Stimulated activated CD8-positive, alpha-beta memory T cell treated with anti-CD3 and anti-CD28 coated beads, Interleukin-15, amount 100 ng/mL, for 1 hour (primary cell): ENCODE data around the gene RPN2.

Source experiments
- DNase-seq: peaks from one replicate; pipeline ENCODE4 v3.0.0-alpha.2; 2020; ENCODE audit warnings: low read depth

RPN2 gene

GRCh38 chr20:37218976-37219375 is 39.8 kb downstream of the RPN2 start:
- DNase-seq = no peak

- DNase-seq = no peak
Observed at GRCh38 chr20:37219751-37220668, 40.9 kb downstream of the RPN2 start.

- no peak for DNase-seq
Observed at GRCh38 chr20:37220731-37221130, 41.6 kb downstream of the RPN2 start.

GRCh38 chr20:37222086-37222485 is 43.0 kb downstream of the RPN2 start:
- no peak for DNase-seq

- DNase-seq = no peak
Observed at GRCh38 chr20:37223053-37223452, 43.9 kb downstream of the RPN2 start.

GRCh38 chr20:37225146-37225545 is 46.0 kb downstream of the RPN2 start:
- DNase-seq = no peak

GRCh38 chr20:37226889-37227288 is 47.8 kb downstream of the RPN2 start:
- DNase-seq = no peak

- no peak for DNase-seq
Observed at GRCh38 chr20:37228082-37228481, 49.0 kb downstream of the RPN2 start.

- DNase-seq = no peak
Observed at GRCh38 chr20:37228656-37229055, 49.5 kb downstream of the RPN2 start.

- DNase-seq = no peak
Observed at GRCh38 chr20:37229357-37229756, 50.2 kb downstream of the RPN2 start.

GRCh38 chr20:37230200-37230599 is 51.1 kb downstream of the RPN2 start:
- DNase-seq = no peak

- no peak for DNase-seq
Observed at GRCh38 chr20:37231947-37232630, 53.0 kb downstream of the RPN2 start.

GRCh38 chr20:37233548-37234253 is 54.6 kb downstream of the RPN2 start:
- DNase-seq = no peak

- DNase-seq = no peak
Observed at GRCh38 chr20:37234254-37234581, 55.1 kb downstream of the RPN2 start.

- no peak for DNase-seq
Observed at GRCh38 chr20:37235065-37235464, 55.9 kb downstream of the RPN2 start.

- no peak for DNase-seq
Observed at GRCh38 chr20:37236462-37236861, 57.3 kb downstream of the RPN2 start.

- no peak for DNase-seq
Observed at GRCh38 chr20:37237656-37238055, 58.5 kb downstream of the RPN2 start.

- DNase-seq = no peak
Observed at GRCh38 chr20:37238426-37238825, 59.3 kb downstream of the RPN2 start.

GRCh38 chr20:37238935-37239451 is 59.9 kb downstream of the RPN2 start:
- no peak for DNase-seq

- DNase-seq = no peak
Observed at GRCh38 chr20:37240337-37241067, 61.4 kb downstream of the RPN2 start.

GRCh38 chr20:37242503-37242902 is 63.4 kb downstream of the RPN2 start:
- no peak for DNase-seq
